Gastrocnemius medialis (tissue), 4 donors: ENCODE data around the gene ZNF236. TPM values are rescaled to one million over a fixed set of nuclear protein-coding genes. Genes with fewer than 3 reads are reported as not detected.

ENCODE experiments used
- ATAC-seq, 2 donors: fragments of 150-250 bp; one replicate each; pipeline ENCODE4 v1.9.1; 2016
- DNase-seq, 2 donors: peaks; one replicate each; pipeline ENCODE4 v3.0.0-alpha.2; 2019
- H3K27ac ChIP-seq, 4 donors: fragments of 200-600 bp; sonication (generic); 1 replicate in 1 of 4; 2 replicates in 3 of 4; pipeline ENCODE4 v1.5.1; 2016 to 2018; ENCODE audit warnings: mild to moderate bottlenecking in 2 of 4, moderate library complexity in 1 of 4
- H3K27me3 ChIP-seq, 3 donors: fragments of 200-600 bp; sonication (generic) in 2 of 3; 1 replicate in 1 of 3; 2 replicates in 2 of 3; pipeline versions ENCODE4 v1.5.1 to v1.6.0; 2016 to 2019; ENCODE audit warnings: mild to moderate bottlenecking in 1 of 3, moderate library complexity in 1 of 3
- H3K36me3 ChIP-seq, 2 donors: fragments of 200-600 bp; sonication (generic) in 1 of 2; one replicate each; pipeline ENCODE4 v1.5.1; 2017 to 2018
- H3K4me1 ChIP-seq, 2 donors: fragments of 200-600 bp; sonication (generic) in 1 of 2; one replicate each; pipeline ENCODE4 v1.5.1; 2016 to 2017; ENCODE audit warnings: mild to moderate bottlenecking in 2 of 2
- H3K4me3 ChIP-seq, 4 donors: fragments of 200-600 bp; sonication (generic) in 3 of 4; 1 replicate in 1 of 4; 2 replicates in 3 of 4; pipeline ENCODE4 v1.5.1; 2016 to 2019; ENCODE audit warnings: mild to moderate bottlenecking in 2 of 4
- H3K9me3 ChIP-seq, 3 donors: fragments of 200-600 bp; sonication (generic) in 2 of 3; 1 replicate in 1 of 3; 2 replicates in 2 of 3; pipeline ENCODE4 v1.5.1; 2016 to 2019
- POLR2A ChIP-seq, 2 donors: fragments of 450-650 bp; IDR thresholded peaks; one replicate each; pipeline ENCODE4 v1.6.1; 2017; ENCODE audit warnings: antibody characterized with exemption in 2 of 2, mild to moderate bottlenecking in 2 of 2, moderate library complexity in 2 of 2
- in situ Hi-C, 4 donors: fragments of 200-750 bp; cut with MboI; loops; one replicate each; pipeline versions ENCODE4 v1.15.0 to v1.8.0; 2017; ENCODE audit warnings: low sequenced_read_pairs in 4 of 4
- intact Hi-C: fragments of 100-400 bp; cut with DNase I; formaldehyde crosslinking; loops from one replicate; pipeline ENCODE4 v1.15.1; 2023; ENCODE audit warnings: low total_unique reads
- total RNA-seq, 4 donors: library from RNA; depleted of rRNA; stranded (reverse); fragments of >200 nt; gene quantifications; one replicate each; pipeline versions ENCODE4 v1.1.0 to v1.2.3, GENCODE V29; 2016
- TF ChIP-seq, protein P1 (sequence below), 5 experiments: fragments of 450-650 bp in 3 of 5; fragments of 200-600 bp in 2 of 5; sonication (generic) in 2 of 5; IDR thresholded peaks in 4 of 5; conservative IDR thresholded peaks in 1 of 5; 1 replicate in 4 of 5; 2 replicates in 1 of 5; pipeline ENCODE4 v1.5.1; 2016 to 2019; ENCODE audit warnings: antibody characterized with exemption in 5 of 5, mild to moderate bottlenecking in 3 of 5, moderate library complexity in 3 of 5

Gene ZNF236
- total RNA-seq, 4 donors from 2014 or later, result 6.2 to 7.1 (median 6.5) TPM

DNA sequence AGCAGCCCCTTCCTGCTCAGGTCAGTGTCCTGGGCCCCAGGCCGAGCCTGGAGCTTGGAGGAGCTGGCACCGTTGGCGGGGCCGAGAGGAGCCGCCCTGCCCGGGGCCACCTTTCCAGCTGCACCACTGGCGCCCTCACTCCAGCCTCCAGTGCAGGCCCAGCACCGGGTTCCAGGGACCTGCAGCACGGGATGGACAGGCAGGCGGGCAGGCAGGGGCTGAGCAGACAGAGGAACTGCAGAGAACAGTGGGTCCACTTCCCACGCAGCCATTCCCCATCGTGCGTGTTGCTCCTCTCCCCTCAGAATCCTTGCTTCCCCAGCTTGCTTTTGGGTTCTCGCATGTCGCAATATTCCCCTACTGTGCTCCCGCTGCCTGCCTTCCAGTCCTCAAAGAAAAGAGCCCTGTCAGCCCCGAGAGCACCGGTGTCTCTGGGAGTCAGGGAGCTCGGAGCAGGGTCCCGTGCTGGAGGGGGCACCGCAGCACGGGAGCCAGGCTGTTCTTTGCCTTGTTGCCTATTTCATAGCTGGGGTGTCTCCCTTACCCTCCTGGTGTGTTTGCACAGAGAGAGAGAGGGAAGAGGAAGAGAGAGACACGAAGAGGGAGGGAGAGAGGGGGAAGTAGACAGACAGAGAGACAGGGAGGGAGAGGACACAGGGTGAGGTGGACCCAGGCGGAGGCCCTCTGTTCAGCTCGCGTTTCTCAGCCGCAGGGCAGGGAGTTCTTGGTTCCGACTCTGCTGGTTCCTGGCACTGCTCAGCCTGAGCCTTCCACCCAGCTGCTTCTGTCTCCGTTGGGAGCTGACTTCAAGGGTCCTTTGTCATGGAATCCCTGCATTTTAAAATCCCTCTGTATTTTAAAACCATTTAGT is 184.2 kb downstream of the ZNF236 start:
- Histone ChIP-seq H3K9me3 (no peaks in the 10 kb centered on the region), H3K4me3 (no peak overlapping the region), H3K27me3 (no peaks in the 10 kb centered on the region), H3K36me3 (no peaks in the 10 kb centered on the region), H3K27ac (peak overlapping the region in 3 of 4 donors; percentile 21 to 52 (median 35)), H3K4me1 (peaks cover 4 to 5% of the 10 kb centered on the region in 2 donors)
- in situ Hi-C loops (loop anchor here in 1 of 4 donors (10.0 kb wide), 1 partner anchor 48 kb away; no protein-coding TSS in a partner anchor), intact Hi-C loops (no loop called here)
- TF ChIP-seq, protein P1, sequence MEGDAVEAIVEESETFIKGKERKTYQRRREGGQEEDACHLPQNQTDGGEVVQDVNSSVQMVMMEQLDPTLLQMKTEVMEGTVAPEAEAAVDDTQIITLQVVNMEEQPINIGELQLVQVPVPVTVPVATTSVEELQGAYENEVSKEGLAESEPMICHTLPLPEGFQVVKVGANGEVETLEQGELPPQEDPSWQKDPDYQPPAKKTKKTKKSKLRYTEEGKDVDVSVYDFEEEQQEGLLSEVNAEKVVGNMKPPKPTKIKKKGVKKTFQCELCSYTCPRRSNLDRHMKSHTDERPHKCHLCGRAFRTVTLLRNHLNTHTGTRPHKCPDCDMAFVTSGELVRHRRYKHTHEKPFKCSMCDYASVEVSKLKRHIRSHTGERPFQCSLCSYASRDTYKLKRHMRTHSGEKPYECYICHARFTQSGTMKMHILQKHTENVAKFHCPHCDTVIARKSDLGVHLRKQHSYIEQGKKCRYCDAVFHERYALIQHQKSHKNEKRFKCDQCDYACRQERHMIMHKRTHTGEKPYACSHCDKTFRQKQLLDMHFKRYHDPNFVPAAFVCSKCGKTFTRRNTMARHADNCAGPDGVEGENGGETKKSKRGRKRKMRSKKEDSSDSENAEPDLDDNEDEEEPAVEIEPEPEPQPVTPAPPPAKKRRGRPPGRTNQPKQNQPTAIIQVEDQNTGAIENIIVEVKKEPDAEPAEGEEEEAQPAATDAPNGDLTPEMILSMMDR (IDR thresholded peaks at IDR 0.05 in 4 of 5, conservative IDR thresholded peaks at IDR 0.05 in 1 of 5), result no peak
- peak in 1 of 2 donors; percentile 9 for TF ChIP-seq POLR2A (IDR thresholded peaks at IDR 0.05)
- ATAC-seq, result no peak
- no peak for DNase-seq

DNA sequence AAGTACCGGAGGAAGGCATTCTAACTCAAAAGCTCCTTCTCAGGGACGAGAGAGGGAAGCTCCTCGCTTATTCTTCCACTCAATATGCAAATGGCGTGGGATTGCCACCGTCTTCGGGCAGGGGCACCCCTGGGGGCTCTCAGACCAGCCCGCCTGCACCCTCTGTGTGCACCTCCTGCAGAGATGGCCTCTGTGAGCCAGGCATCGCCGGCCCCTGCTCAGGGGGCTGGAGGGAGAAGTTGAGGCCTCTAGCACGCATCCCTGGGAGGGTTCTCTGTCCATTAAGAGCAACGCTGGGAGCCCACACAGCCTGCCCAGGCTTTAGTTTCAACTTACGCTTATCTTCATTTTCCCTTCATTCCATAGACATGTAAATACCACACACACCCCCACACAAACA is 184.9 kb downstream of the ZNF236 start:
- H3K4me3 ChIP-seq, result no peak overlapping the region
- H3K9me3 ChIP-seq, result no peaks in the 10 kb centered on the region
- H3K27ac ChIP-seq, result peak overlapping the region in 3 of 4 donors; percentile 21 to 52 (median 35)
- DNase-seq (no peak), ATAC-seq (no peak)
- TF ChIP-seq POLR2A (IDR thresholded peaks at IDR 0.05), result no peak
- TF ChIP-seq, protein P1 (IDR thresholded peaks at IDR 0.05 in 4 of 5, conservative IDR thresholded peaks at IDR 0.05 in 1 of 5), result no peak
- H3K4me1 ChIP-seq, result peaks cover 4% of the 10 kb centered on the region in 2 donors
- in situ Hi-C loops (loop anchor here in 1 of 4 donors (10.0 kb wide), 1 partner anchor 48 kb away; no protein-coding TSS in a partner anchor), intact Hi-C loops (no loop called here)
- H3K36me3 ChIP-seq, result no peaks in the 10 kb centered on the region
- H3K27me3 ChIP-seq, result no peaks in the 10 kb centered on the region

DNA sequence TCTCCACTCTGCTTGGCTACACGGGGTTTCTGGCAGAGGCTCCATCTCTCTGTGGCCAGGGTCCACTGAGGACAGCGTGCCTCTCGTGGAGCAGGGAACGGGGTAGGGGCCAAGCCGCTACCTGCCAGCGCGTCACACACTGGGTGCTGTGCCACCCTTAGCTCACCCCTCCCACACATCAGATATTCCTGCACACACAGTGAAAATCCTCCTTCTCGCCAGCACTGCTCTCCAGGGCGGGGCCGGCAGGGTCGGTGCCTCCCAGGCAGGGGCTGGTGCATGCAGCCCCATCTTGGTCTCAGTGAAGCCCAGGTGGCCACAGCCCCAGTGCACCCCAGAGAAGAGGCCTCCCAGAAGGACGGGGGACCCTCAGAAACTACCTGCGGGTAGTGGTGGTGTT is 185.6 kb downstream of the ZNF236 start:
- H3K27me3 ChIP-seq, result no peaks in the 10 kb centered on the region
- ATAC-seq, result no peak
- H3K9me3 ChIP-seq, result no peaks in the 10 kb centered on the region
- no peak overlapping the region for H3K4me3 ChIP-seq
- intact Hi-C loops, result no loop called here
- no peak overlapping the region for H3K27ac ChIP-seq
- no peak for DNase-seq
- H3K36me3 ChIP-seq, result no peaks in the 10 kb centered on the region
- H3K4me1 ChIP-seq, result peaks cover 8 to 11% of the 10 kb centered on the region in 2 donors
- TF ChIP-seq POLR2A (IDR thresholded peaks at IDR 0.05), result no peak
- TF ChIP-seq, protein P1 (IDR thresholded peaks at IDR 0.05 in 4 of 5, conservative IDR thresholded peaks at IDR 0.05 in 1 of 5), result no peak
- in situ Hi-C loops, result loop anchor here in 1 of 4 donors (10.0 kb wide), 1 partner anchor 47 kb away; no protein-coding TSS in a partner anchor

DNA sequence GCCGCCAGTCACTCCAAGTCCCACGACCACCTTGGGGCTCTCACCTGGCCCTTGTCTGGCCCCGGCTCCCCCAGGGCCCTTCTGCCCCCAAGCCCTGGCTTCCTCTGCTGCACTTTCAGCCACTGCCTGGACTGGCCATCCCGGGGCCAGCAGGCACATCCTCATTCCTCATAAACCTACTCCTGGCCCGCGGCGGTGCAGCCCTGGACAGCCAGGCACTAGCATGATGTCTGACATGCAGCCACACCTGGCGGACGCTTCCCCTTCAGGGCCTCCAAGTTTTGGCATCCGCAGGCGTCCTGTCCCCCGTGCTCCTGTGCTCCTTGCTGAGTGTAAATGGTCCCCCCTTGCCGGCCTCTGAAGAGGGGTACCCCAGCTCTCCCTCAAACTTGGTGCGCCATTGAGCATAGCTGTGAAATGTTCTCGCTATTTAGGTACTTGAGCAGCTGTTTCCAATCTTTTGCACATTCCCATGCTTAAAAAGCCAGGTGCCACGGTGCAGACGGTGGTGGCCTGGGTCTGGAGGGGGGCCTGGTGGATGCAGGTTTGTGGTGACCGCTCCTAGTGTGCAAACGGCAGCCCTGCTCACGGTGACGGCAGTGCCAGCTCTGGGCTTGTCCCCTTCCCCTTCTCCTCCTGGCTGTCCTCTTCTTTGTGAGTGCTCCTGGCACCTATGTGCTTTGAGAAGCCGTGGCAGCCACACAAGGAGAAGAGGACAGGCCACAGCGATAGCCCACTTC is 186.4 kb downstream of the ZNF236 start:
- peaks cover 14 to 17% of the 10 kb centered on the region in 2 donors for H3K4me1 ChIP-seq
- H3K4me3 ChIP-seq, result no peak overlapping the region
- H3K36me3 ChIP-seq, result no peaks in the 10 kb centered on the region
- TF ChIP-seq, protein P1 (IDR thresholded peaks at IDR 0.05 in 4 of 5, conservative IDR thresholded peaks at IDR 0.05 in 1 of 5), result no peak
- TF ChIP-seq POLR2A (IDR thresholded peaks at IDR 0.05), result no peak
- no peak overlapping the region for H3K27ac ChIP-seq
- intact Hi-C loops (no loop called here), in situ Hi-C loops (loop anchor here in 1 of 4 donors (10.0 kb wide), 1 partner anchor 46 kb away; no protein-coding TSS in a partner anchor)
- no peak for ATAC-seq
- DNase-seq, result no peak
- no peaks in the 10 kb centered on the region for H3K27me3 ChIP-seq
- H3K9me3 ChIP-seq, result no peaks in the 10 kb centered on the region
